GM19463 (cell line): ENCODE results near the gene SEMA3E.
"Not testable (repeated sequence)": the region's sequence is repeated elsewhere in the genome, so short reads cannot be mapped to it uniquely, and the experiment has no call there.

Experiments
- ATAC-seq: cut with Tn5 transposase; IDR thresholded peaks from one replicate; pipeline ENCODE4 v1.9.1; 2021; ENCODE audit warnings: mild to moderate bottlenecking, moderate library complexity; ENCODE audit not compliant: unreplicated experiment

SEMA3E gene

DNA sequence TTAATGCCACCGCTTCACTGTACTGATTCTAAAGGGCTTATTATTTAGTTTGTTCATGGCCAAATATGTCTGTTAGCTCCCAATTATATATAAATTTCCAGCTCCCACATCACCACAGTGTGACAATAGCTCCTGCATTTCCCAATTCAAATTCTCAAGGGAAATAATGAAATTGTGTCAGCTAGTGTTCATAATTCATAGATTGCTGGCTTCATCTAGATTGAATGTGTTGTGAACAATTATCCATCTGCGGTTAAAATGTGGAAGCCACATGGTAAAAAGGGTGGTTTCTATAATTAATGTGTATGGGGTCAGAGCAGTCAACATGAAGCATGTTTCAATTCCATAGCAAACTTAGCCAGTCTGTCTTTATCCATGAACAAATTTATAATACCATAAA lies 154.3 kb downstream of the SEMA3E start:
- ATAC-seq: no peak

DNA sequence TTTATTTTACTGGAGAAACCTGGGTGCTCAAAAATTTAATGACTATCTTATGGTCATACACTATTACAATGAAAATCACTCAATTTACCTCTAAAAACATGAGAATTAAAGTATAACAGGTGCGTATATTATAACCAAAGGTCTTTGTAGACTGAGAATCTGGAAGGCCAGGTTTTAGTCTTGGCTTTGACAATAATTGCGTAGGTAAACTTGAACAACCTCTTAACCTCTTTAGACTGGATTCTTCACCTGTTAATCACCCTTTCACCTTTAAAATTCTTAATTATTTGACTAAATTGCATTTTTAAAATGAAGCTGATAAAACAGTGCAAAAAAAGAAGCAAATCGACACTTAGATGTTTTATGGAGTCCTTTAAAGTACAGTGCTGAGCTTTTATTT lies 156.1 kb downstream of the SEMA3E start:
- ATAC-seq: no peak

DNA sequence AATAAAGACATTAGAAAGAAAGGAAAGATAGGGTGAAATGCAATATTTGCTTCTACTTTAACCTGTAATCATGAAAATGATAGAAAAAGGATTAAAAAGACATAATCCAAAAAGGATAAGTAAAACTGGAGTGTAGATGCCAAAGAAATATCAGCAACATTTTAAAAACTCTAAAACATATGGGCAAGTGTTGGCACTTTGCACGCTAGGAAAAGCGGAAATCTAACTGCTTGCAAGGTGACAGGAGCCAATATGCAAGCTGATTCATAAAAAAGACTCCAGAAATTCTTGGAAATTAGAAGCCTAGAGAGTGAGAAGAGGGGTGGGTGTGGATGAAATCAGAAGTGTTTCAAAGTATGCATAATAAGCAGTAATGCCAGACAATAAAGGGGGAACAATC lies 161.1 kb downstream of the SEMA3E start:
- no peak for ATAC-seq

DNA sequence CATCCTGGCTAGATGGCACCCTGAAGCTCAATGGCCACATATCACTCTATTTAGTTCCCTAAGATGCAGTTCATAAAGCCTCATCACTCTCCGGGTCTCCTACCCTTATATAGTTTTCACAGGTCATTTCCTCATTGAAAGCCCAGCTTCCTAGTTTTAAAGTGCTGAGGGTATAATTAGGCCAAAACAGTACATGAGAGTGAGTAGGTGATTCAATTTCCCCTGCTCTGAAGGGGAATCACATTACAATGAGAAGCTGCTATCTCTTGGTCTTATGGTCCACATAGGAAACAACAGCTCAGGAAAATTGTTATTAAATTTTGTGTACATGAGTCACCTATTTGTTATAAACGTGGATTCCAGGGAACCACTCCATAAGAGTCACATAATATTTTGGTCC lies 162.0 kb downstream of the SEMA3E start:
- ATAC-seq: no peak

DNA sequence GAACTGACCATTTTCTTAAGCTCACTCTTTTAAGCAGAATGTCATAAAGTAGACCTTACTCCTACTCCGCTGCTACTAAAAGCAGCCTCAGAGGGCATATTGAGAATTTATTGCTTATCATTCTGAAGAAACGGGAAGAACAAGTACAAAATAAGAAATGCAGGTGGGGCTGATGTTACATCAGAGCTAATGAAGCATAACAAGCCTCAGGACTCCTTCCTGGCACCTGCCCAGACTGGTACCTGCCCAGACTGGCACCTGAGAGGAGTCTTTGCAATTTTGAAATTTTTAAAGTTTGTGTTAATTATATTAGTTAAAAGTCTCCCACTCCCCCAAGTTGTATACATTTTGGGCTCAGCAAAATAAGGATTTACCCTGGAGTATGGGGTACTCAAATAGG lies 162.4 kb downstream of the SEMA3E start:
- no peak for ATAC-seq

DNA sequence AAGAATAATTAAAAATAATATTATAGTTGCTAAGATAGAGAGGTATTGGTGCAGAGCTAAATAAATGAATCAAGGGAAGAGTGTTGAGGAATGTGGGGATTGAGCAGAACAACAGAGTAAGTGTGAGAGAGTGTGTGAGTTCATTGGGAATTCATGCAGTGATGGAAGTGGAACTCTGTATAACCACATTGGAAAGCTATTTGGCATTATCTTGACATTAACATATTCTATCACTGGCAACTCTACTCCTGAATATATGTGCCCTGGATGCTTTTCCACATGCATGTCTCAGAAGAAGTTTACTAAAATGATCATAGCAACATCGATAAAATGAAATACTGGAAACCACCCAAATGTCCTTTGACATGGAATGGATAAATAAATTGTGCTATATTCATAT lies 164.1 kb downstream of the SEMA3E start:
- ATAC-seq: no peak

DNA sequence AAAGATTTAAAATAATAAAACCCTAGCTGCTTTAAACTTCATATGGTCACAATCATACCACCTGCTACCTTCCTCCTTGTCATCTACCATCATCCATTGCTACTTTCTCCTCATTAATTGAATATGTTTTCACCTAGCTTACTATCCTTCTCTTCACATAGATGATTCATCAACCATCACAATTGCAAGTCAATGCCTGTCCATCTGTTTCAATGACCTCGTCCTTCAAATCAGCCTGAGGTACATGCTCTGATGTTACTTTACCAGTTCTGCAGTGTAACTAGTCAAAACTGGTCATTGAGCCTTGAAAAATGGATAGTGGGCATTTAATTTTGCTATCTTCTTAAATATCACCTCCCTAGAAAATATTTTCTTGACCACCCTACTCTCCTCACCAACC lies 164.7 kb downstream of the SEMA3E start:
- no peak for ATAC-seq

DNA sequence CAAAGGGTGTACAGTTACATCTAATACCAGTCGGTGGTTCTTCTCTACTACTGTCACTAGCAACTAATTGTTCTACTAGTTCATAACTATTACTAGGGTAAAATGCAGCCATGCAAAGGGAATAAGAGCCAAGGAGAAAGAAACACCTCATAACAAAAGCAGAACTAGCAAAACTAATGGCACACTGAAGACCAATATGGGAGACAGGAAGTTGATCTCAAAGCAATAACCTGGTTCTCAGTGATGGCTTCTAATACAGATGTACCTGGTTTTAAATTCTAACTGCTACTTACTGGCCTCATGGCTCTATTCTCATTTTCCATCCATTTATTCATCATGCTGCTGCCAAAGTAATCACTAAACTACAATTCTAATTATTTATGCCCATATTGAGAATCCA lies 170.3 kb downstream of the SEMA3E start:
- ATAC-seq: no peak

DNA sequence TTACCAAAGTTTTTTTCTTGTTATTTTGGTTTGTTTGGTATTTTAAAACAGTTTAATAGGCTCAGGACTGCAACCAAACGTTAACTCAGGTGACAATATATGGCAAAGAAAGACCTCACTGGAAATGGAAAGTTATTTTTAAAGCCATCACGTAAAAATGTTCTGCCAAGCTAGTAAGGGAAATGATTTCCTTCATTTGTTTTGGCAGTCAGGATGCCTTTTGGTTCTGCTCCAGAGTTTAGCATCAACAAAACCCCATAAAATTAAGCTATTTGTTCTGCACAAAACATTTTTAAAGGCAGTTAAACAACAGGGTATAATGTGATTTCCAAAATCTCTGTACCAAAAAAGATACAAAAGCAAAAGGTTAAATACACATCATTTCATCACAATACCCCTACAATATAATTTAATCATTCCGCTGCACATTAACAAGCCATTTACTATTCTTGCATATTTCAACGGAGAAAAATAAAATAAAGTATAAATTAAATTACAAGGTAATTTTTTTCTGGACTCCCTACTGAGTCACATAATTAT lies 172.4 kb downstream of the SEMA3E start:
- no peak for ATAC-seq

DNA sequence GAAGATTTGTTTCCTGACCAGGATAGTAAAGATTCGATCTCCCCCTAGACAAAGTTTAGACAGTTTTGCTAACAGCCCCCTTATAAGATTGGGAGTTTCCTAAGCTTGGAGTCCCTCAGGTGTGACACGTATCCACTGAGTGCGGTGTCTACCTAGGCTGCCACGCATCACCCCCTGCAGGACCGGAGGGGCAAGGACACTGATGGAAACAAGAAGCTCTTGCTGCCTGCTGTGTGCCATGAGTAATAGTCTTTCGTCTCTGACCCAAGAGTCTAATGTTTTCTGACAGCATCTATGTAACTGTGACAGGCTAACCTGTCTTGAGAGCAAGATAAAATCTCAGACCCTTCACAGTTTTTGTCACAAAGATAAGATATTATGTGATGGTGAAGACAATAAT lies 173.5 kb downstream of the SEMA3E start:
- peak; percentile 47 for ATAC-seq

DNA sequence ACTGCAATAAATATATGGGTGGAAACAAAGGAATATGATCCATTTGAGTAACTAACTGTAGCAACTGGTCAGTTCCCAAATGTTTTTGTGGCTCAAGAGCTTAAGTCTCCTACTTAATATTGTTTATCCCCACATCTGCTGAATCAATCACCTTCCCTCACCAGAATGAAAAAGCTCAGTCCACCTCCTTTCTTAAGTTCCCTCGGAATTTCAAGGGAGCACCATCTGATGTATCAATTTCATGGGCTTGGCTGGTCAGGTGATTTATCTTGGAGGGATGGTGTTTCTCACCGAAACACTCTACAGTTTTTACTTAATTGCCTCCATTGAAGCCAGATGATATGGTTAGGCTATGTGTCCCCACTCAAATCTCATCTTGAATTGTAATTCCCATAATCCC lies 176.6 kb downstream of the SEMA3E start:
- no peak for ATAC-seq

DNA sequence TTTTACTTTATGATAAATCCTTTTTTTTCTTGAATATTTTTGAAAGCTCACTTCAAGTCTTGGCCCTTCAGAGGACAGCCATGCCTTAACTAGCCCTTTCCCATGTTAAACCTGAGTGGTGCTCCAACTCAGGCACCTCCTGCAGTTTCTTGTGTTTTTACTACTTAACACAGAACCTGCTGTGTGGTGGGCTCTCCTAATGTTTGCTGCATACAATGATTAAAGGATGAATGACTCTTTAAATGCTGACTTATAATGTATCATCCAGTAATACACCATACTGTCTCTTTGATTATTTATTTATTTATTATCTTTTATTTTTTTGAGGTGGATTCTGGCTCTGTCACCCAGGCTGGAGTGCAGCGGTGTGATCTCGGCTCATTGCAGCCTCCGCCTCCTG lies 179.4 kb downstream of the SEMA3E start:
- ATAC-seq: no peak

DNA sequence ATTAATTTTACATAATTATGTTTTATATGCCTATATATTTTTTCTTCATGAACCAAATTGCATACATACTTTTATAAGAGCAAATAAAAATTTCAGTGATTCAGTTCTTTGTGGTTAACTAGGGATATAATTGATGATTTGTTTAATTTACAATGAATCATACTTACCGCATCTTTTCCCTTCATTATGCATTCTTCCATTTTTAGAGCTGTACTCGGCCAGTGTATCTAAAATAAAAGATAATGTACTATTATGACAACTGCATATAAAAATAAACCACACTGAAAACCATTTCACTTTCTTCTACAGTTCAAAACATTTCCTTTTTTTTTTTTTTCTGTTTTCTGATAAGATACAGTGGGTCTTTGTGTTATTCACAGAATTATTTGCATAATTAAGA lies 179.9 kb downstream of the SEMA3E start:
- ATAC-seq: no peak

DNA sequence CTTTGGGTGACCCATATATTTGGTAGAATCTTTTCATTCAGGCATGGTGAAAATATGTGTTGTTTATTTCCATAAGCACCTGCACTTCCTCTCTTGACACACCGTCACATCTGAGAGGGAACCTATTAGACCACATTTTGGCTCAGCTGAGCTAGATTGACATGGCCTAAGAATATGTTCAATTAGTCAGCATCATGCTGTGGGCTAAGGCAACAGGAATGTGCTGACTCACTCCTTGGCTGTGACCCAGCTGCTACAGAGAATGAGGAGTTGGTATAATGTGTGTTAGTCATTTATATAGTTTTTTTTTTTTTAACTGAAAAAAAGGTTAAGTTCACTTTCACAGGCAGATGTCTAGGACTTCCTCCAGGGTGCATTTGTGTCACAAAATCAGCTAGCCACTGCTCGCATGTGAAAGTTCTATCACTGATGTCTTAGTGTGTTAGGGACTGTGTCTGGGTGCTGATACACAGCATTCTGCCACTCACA lies 180.6 kb downstream of the SEMA3E start:
- ATAC-seq: peak; percentile 97

DNA sequence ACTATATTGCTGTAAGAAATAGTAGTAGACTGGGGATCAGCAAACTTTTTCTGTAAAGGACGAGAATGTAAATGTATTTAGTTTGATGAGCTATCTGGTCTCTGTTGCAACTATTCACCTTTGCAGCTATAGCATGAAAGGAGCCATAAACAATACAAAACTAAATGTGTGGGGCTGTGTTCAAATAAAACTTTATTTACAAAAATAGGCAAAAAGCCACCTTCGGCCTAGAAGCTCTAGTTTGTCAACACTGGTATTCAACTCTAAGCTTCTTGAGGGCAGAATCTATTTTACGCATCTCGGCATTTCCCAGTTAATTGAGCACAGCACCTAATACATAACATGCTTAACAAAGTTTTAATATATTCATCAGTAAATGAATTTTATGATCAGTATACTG lies 181.4 kb downstream of the SEMA3E start:
- no peak for ATAC-seq

DNA sequence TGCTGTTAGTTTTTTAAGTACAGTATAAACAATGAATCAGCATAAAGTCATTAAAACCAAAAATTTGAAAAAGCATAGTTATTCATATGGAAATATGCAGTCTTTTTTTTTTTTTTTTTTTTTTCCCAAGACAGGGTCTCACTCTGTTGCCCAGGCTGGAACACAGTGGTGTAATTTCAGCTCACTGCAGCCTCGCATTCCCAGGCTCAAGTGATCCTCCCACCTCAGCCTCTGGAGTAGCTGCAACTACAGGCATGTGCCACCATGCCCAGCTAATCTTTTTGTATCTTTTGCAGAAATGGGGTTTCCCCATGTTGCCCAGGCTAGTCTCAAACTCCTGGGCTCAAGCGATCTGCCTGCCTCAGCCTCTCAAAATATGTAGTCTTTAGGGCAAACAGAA lies 182.0 kb downstream of the SEMA3E start:
- no peak for ATAC-seq

DNA sequence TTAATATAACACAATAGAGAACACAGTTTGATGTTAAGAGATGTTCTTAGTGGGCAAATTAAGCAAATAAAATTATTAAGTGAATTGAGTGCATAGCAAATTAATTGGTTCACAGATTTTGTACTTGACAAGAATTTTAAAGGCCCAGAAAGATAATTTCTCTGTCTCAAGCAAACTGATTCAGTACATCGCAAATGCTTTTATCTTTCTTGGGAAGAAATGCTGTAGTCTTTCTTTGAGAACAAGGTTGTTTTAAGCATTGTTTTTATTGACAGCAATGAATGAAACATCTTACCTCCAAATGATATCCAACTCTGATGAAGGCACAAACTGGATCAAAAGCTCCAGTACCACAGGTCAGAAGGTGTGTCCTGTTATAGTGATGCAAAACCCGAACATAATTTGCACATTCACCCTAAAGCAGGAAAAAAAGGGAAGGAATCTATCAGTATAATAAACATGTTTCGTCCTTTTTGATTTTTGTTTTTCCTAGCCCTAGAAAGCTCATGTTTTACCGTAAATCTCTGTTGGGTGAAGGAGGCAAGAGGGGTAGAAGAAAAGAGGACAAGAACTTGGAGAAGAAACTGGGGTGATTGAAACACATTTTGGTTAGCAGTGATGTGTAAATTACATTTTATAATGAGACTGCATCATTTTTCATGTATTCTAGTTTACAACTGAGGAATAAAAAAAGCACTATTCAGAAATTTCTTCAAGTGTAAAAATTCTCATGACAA lies 182.6 kb downstream of the SEMA3E start:
- ATAC-seq: no peak

DNA sequence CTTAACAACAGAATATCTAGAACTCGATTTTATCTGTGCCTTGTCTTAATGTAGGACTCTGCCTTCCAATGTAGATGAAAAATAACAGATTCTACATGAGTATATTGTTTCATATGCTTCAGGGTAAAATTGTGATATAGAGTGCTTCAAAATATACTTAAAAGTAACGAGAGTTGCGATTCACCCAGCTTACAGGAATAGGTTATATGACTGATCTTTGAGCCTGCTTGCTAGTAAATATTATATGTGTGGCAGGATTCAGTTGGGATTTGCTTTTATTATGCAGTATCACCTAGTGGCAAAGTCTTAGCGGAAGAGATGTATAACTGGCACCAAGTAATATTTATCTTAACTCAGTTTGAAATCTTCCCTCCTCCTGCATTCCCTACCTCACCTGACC lies 183.3 kb downstream of the SEMA3E start:
- no peak for ATAC-seq

DNA sequence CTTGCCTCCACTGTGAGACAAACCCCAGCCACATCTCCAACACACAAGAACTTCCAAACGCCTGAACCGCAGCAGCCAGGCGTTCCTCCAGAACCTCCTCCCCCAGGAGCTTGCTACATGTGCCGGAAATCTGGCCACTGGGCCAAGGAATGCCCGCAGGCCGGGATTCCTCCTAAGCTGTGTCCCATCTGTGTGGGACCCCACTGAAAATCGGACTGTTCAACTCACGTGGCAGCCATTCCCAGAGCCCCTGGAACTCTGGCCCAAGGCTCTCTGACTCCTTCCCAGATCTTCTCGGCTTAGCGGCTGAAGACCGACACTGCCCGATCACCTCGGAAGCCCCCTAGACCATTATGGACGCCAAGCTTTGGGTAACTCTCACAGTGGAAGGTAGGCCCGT lies 187.1 kb downstream of the SEMA3E start:
- not testable (repeated sequence) for ATAC-seq

DNA sequence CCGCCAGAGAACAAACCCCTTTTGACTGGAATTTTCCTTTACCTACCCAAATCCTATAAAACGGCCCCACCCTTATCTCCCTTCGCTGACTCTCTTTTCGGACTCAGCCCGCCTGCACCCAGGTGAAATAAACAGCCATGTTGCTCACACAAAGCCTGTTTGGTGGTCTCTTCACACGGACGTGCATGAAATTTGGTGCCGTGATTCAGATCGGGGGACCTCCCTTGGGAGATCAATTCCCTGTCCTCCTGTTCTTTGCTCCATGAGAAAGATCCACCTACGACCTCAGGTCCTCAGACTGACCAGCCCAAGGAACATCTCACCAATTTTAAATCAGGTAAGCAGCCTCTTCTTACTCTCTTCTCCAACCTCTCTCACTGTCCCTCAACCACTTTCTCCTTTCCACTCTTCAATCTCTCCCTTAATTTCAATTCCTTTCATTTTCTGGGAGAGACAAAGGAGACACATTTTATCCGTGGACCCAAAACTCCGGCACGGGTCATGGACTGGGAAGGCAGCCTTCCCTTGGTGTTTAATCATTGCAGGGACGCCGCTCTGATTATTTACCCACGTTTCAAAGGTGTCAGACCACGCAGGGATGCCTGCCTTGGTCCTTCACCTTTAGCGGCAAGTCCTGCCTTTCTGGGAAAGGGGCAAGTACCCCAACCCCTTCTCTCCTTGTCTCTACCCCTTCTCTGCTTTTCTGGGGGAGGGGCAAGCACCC lies 188.8 kb downstream of the SEMA3E start:
- not testable (repeated sequence) for ATAC-seq

DNA sequence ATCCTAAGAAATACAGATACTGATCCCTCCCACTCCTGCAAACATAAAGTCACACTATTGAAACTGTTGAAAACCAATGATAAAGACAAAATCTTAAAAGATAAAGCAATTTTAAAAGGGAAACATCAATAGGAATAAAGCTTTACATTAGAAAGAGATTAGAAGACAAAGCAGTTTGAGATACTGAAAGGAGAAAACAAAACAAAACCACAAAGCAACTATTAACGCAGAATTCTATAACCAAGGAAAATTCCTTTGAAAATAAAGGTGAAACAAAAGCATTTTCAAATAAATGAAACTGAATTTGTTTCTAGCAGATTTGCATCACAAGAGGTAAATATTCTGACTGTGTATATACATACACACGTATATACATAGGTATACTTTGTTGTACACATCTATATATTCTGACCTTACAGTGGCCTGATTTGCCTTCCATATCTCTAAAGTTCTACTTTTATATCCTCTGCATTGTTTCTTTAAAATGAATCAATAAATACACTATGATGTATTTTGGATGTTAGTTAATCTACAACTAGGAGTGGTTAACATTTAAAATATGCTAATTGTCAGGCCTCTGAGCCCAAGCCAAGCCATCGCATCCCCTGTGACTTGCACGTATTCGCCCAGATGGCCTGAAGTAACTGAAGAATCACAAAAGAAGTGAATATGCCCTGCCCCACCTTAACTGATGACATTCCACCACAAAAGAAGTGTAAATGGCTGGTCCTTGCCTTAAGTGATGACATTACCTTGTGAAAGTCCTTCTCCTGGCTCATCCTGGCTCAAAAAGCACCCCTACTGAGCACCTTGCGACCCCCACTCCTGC lies 189.6 kb downstream of the SEMA3E start:
- not testable (repeated sequence) for ATAC-seq
